COLO829 (cell line): ENCODE measurements around the gene NLRP9.

Experiments used
- DNase-seq: peaks from one replicate; pipeline ENCODE4 v3.0.0; 2012; ENCODE audit warnings: low spot score

Gene NLRP9

DNA sequence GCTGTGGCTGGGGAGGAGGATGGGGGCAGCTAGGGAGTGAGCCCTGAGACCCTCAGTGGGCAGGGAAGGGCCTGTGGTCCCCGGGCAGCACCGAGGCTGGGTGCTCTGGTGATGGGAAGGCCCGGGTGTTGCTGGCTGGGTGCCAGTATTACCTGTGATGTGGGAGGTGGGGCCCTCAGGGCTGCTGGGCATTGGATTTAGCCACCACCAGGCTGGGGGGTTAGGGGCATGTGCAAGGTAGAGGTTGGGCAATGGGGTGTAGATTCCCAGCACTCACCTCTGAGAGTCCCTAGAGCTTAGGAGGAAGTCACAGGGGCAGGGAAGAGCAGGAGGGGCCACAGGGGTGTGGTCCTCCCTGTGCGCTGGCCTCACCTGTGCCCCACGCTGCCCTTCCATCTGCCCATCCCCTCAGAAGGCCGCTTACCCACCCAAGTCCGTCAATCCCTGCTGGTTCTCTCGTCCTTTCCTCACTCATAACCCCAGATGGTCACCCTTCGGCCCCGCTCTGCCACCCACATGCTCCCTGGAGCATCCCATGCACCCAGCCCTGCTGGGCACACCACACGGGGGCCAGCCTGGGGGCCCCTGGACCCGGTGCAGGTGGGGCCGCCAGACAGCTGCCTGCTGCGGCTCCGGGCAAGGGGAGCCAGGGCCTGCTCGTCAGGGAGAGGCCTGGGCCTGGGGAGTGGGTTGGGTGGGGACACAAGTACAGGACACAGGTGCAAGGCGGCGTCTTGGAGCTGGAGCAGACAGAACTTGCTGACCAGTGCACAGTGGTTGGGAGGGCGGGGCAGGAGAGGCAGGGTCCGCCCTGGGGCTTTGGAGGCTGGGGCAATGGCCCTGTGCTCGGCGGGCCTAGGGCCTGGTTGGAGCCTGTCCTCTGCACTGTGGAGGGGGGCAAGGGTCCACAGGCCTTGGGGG, 50.7 kb downstream of the NLRP9 start:
- DNase-seq: no peak

DNA sequence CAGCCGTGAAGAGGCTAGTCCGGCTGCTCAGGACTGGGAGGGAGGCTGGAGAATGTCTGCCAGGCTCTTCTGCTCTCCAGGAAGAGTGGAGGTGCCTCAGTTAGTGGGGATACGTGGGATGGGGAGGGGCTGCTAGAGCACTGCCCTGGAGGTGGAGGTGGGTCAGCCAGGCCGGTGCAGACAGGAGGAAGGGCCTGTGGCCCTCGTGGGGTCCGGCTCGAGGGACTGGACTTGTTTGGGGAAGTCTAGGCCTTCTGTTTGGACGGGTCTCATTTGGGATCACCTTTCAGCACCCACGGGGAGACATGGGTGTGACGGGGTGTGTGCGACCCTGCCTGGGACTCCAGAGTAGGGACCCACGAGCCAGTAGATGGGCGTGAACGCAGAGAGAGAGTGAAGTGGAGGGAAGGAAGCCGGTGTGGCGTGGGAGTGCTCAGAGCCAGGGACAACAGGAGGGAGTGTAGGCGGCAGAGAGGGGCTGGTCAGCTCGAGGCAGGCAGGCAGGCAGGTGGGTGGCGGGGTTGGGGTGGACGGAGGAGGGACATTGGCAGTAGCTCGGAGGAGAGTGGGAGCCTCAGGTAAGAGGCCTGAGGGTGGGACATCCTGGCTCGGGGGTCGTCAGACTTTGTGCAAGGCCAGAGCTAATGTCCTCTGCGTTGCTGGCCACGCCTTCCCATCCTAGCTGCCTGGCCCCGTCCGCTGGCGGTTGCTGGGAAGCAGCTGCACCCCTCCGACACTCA, 51.7 kb downstream of the NLRP9 start:
- DNase-seq: no peak

GRCh38 chr19:55685776-55686175, 52.4 kb downstream of the NLRP9 start:
- no peak for DNase-seq

DNA sequence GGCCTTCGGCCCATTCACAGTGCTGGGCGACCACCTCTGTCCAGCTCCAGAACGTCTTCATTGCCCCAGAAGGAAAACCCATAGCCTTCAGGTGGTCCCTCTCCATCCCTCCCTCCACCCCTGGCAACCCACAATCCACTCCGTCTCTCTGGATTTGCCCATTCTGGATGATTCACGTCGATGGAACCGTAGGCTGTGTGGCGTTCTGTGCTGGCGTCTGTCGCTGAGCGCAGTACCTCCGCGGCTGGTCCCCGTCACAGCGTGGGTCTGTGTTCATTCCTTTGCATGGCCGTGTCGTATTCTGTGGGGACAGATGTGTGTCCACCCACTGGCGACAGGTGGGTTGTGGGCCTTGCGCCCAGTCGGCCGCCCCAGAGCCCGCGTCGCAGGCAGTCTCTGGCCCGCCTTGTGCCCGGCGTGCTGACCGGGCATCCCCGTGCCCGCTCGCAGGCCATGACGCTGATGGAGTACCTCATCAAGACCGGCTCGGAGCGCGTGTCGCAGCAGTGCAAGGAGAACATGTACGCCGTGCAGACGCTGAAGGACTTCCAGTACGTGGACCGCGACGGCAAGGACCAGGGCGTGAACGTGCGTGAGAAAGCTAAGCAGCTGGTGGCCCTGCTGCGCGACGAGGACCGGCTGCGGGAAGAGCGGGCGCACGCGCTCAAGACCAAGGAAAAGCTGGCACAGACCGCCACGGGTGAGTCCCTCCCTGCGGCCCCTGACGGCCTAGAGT, 53.1 kb downstream of the NLRP9 start:
- no peak for DNase-seq

- DNase-seq: no peak
These were observed 54.5 kb downstream of the NLRP9 start for GRCh38 chr19:55683449-55684261.

DNA sequence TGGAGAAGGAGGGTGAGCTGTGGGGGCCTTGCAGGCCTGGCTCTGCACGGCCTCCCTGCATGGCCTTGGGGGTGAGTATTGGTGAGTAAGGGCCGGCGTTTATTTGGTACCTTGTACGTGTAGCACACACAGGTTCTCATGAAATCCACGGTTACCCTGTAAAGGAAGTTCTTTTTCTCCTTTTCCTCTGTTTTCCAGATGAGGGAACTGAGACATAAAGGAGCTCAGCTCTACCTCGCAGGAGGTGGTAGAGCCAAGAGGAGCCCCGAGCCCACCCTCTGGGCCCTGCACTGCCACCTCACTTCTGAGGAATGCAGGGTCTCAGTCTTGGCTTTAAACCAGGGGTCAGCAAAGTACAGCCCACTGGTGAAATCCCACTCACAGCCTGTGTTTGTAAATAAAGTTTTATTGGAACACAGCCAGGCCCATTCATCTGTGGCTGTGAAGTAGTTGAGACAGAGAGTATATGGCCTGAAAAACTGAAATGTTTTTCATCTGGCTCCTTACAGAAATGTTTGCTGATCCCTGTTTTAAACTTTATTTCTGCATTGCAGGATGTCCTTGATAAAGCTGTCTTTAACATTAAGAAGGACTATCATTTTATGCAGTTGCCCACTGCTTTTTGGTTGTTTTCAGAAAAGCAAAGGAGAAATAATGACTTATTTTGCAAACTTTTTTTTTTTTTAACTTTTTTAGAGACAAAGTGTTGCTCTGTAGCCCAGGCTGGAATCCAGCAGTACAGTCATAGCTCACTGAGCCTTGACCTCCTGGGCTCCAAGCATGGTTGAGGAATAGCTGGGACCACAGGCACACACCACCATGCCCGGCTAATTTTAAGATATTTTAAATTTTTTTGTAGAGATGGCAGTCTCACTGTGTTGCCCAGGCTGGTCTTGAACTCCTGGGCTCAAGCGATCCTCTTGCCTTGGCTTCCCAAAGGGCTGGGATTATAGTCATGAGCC, 56.8 kb downstream of the NLRP9 start:
- no peak for DNase-seq

DNA sequence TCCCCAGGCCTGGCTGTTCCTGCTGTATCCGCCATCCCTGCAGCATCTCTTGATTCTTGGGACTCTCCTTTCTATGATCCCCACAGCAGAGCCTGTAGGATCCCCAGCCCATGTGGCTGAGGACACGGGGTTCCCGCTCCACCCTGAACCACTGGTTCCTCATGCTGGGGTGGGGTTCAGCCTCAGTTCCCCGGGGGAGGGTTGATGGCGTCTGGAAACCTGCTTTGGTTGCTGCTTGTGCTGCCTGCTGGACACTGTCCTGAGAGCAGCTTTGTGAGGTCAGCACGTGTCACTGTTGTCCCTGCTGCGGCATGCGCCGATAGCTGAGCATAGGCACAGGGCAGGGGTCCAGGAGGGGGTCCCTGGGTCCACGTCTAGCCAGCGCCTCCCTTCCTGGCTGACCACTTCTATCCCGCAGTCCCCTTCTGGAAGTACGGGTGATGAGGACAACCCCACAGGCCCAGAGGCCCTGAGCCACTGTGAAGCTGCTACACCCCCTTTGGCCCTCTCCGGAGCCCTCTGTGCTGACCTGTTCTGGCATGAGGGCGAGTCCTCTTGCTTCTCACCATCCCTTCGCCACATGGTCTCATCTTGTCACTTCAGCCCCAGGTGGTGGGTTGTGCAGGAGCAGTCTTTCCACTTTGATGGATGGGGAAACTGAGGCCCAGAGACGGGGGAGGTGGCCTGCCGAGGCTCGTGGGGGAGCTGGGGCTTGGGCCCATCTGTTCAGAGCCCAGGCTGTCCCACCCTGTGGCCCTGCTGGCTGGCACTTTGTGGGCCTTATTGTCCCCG, 57.7 kb downstream of the NLRP9 start:
- DNase-seq: no peak

DNA sequence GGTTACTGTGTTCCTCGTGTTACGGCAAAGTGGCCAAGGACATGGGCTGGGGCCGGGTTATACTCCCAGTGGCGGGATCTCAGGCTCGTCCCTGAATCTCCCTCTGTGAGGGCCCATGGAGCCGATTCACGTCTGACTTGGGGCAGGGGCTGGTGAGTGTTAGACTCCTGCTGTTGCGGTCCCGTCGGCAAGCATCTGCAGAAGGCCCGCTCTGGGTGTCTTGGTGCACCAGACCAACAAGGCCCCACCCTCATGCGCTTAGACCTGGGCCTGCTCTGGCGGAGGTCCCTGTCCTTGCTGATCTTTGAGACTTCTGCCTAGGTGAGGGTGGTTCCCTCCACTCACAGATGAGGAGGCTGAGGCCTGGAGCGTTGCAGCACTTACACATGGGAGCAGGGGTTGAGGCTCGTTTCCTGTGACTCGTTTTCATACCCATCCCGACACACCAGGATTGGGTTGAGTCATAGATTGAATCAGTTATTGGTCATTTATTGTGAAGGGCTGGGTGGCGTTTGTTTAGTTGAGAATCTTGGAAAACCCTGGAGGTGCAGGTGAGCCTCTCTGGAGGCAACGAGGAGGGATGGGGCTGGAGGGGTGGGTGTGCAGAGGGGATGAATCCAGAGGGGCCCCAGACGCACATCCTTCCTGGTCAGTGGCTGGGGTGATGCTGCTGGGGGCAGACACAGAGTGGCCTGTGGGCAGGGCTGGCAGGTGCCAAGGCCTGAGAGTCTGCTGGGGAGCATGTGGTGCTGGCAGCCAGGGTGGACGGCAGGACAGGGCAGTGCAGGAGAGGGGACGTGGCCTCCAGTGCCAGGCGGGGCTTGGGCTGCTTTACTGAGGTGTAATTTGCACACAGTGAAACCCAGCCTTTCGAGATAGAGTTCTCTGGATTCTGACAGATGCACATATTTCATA, 58.6 kb downstream of the NLRP9 start:
- DNase-seq: no peak

GRCh38 chr19:55678121-55678671, 60.0 kb downstream of the NLRP9 start:
- no peak for DNase-seq

- no peak for DNase-seq
These were observed 60.6 kb downstream of the NLRP9 start for GRCh38 chr19:55677572-55678028.

GRCh38 chr19:55676889-55677505, 61.2 kb downstream of the NLRP9 start:
- no peak for DNase-seq

- no peak for DNase-seq
These were observed 61.8 kb downstream of the NLRP9 start for GRCh38 chr19:55676383-55676782.

DNA sequence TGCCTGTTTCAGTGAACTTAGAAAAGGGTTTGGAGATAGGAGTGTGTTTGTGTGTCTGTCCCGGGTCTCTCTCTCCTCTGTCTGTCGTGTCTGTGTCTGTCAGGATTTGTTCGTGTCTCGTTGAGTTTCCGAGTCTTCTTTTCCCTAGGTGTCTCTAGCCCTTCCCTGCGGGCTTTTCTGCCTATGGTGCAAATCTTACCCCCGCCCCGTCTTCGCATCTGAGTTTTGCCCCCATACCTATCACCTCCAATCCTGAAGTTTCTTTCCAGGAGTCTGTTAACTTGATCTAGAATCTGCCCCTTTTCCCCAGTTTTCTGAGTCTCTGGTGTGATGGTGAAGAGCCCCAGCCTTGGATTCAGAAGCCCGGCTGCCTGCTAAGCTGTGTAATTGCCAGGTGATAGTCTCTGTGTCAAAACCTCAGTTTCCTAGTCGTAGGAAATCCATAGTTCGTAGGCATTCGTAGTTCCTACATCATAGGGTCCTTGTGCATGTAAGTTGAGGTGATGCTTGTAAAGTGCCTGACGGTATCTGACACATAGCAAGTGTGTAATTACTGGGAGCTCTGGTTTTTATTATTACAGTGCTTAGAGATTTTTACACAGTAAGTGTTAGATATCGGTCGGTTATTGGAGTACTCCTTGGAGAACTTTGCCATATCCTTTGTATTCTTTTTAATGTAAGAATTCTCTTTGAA, 62.4 kb downstream of the NLRP9 start:
- no peak for DNase-seq

DNA sequence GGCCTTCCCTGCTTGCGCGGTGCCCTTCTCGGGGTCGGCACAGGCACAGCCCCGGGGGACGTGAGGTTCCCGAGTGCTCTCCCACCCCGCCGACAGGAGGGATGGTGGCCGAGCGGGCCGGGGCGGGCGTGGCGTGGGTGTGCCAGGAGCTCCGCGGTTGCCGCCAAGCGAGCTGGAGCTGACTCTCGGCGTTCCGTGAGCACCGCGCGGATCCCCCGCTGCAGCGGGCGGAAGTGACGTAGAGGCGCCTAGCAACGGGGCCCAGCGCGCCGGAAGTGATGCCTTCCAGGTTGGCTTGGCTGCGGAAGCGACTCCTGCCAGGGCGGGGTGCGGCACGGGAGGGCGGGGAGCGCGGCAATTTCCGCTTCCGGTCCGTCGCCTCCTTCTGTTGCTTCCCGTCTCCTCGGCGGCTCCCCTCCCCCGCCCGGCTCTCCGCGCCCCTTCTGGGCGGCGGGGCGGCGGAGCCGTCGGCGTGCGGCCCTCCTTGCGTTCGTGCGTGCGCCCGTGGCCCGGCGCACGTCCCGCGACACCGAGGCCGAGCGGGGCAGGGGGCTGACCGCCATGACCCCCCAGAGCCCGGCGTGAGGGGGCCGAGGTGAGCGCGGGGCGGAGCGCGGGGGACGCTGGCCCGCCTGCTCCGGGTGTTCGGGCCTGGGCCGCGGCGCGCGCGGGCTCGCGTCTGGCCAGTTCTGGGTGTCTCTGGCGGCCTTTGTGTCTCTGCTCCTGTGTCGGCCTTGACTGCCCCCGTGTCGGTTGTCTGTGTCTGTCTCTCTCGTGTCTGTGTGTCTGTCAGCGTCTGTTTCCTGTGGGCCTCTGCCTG, 63.2 kb downstream of the NLRP9 start, which contains the start of gene EPN1:
Gene EPN1, plus strand, starts transcription at position 386 of the 820 bp plus-strand sequence. CDS start 3,402 bp downstream, outside the sequence.
- DNase-seq: peak; percentile 96

GRCh38 chr19:55674459-55674840, 63.8 kb downstream of the NLRP9 start:
- DNase-seq: no peak

DNA sequence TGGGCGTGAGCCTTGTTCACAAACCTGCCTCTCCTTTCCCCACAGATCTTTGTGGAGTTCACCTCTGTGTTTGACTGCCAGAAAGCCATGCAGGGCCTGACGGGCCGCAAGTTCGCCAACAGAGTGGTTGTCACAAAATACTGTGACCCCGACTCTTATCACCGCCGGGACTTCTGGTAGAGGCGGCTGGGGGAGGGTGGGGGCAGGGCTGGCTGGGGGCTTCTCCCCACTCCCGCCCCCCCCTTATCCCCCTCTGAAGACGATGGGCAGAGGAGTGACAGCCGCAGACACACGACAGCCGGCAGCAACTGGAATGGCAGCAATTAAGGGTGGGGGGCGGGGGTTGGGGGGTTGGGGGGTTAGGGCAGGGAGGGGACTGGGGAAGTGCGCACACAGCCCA, 64.3 kb downstream of the NLRP9 start:
- DNase-seq: no peak
